ENCODE measurements around the gene CYFIP2. TPM values are rescaled to one million over a fixed set of nuclear protein-coding genes. Genes with fewer than 3 reads are reported as not detected.

CYFIP2 gene
- total RNA-seq, 1 donor from 2014 or later = 392 TPM

DNA sequence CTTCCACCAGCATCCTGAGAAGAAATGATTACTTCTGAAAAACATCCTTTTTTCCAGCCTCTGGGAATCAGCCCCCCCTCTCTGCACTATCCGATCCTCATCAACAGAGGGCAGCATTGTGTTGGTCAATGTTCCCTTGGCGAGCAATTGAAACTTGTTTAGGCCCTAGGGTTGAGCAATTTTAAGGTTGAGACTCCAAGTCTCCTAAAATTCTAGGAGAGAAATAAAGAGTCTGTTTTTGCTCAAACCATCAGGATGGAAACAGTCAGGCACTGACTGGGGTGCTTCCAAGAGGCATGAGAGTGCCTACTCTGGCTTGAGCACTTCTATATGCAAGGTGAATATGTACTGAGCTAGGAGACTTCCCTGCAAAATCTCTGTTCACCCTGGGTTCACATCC, 12.4 kb upstream of the CYFIP2 start:
- intact Hi-C loops (cut with micrococcal nuclease) = loop anchor here (1.0 to 2.0 kb wide), 10 partner anchors 8 to 287 kb away; partner anchors contain the start of gene ITK

DNA sequence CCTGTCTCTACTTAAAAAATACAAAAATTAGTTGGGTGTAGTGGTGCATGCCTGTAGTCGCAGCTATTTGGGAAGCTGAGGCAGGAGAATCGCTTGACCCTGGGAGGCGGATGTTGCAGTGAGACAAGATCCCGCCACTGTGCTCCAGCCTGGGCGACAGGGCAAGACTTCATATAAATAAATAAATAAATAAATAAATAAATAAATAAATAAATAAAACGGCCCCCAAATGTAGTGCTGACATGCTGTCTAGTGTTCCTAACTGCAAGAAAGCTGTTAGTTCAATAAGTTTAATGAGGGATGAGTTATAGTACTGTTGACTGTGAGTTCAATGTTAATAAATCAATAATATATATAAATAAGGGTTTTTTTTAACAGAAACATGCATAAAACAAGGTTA, 7.5 kb upstream of the CYFIP2 start:
- intact Hi-C loops (cut with micrococcal nuclease) = no loop called here

- intact Hi-C loops (cut with micrococcal nuclease) = no loop called here
Observed at GRCh38 chr5:157259699-157260098, 6.2 kb upstream of the CYFIP2 start.

GRCh38 chr5:157263496-157264090, 2.3 kb upstream of the CYFIP2 start:
- intact Hi-C loops (cut with micrococcal nuclease) = no loop called here

GRCh38 chr5:157266286-157267007, 524 bp downstream of the CYFIP2 start:
- intact Hi-C loops (cut with micrococcal nuclease) = loop anchor here (1.0 to 5.0 kb wide), 2 partner anchors 51 to 239 kb away; no protein-coding TSS in a partner anchor

GRCh38 chr5:157267025-157267424, 1.1 kb downstream of the CYFIP2 start:
- intact Hi-C loops (cut with micrococcal nuclease) = loop anchor here (5.0 kb wide), 1 partner anchor 240 kb away; no protein-coding TSS in a partner anchor

DNA sequence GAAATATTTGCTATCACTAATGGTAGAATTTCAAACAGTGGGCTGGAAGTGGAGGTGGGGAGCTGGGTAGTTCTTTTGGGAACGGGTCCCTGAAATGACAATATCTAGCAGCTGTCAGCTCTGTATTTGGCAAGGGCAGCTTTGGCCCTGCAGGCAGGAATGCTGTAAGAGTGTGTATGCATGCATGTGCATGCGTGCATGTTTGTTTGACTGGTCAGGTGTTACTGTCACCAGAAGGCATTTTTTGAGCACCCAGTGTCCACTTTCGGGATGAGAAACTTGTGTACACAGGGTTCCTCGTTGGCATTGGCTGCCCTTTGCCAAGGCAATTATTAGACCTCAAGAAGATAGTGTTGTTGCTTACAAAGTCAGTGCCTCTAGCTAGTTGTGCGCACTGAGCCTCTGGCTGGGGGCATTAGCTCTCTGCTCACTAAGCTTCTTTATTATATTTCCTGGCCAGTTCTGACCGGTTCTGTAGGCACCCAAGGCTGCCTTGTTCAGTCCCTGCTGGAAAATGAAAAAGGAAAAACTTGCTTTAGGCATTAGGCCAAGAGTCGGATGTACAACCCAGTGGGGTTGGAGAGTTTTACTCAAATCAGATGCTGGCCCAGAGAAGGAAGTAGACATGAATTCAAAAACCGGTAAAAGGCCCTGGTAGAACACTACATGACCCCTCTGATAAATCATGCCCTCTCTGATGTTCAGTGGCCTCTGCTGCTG, 2.0 kb downstream of the CYFIP2 start:
- intact Hi-C loops (cut with micrococcal nuclease) = loop anchor here (5.0 kb wide), 1 partner anchor 241 kb away; no protein-coding TSS in a partner anchor

DNA sequence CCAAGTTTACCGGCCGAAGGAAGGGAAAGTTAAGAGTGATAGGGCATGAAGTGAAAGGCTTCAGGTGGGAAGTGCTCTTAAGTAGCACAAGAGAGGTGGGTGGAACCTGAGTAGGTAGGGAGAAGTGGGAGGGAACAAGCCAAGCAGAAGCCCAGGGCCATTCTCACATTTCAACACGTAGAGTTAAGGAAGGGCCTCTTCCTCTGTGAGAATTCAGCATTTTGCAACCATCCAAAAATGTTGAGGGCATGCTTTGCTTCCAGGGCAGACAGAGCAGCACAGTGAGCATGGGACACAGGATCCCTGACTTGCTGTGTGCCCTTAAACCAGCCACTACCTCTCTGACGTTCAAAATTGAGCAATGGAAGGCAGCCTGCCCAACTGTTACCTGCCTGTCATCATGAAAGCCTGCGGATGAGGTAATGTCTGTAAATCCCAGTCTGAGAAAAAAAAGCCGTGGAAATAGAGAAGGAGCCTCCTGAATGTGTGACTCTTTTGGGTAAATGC, 3.3 kb downstream of the CYFIP2 start:
- intact Hi-C loops (cut with micrococcal nuclease) = loop anchor here (5.0 kb wide), 1 partner anchor 242 kb away; no protein-coding TSS in a partner anchor

DNA sequence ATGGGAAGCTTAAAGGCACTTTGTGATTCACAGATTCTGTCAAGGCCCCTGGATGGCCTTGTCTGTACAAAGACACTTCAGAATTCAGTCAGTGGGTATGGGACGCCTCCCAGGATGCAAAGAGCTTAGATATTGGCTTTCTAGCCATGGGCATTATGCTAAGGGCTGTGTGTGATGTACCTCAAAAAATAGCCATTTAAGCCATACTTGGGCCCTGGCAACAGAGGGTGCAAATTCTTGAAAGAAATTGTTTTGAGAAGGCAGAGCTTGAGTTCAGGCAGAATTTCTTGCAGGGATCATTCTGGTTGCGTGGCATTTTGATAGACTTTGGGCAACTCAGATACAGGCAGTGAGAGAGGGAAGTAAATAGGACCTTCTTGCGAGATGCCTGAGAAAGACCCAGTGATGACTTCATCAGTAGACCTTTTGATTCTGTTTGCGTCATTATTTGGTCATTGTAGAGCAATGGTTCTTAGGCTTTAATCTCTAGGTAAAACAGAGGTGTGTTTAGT, 3.9 kb downstream of the CYFIP2 start:
- intact Hi-C loops (cut with micrococcal nuclease) = loop anchor here (2.0 to 5.0 kb wide), 5 partner anchors 243 to 868 kb away; partner anchors contain the start of gene LSM11

DNA sequence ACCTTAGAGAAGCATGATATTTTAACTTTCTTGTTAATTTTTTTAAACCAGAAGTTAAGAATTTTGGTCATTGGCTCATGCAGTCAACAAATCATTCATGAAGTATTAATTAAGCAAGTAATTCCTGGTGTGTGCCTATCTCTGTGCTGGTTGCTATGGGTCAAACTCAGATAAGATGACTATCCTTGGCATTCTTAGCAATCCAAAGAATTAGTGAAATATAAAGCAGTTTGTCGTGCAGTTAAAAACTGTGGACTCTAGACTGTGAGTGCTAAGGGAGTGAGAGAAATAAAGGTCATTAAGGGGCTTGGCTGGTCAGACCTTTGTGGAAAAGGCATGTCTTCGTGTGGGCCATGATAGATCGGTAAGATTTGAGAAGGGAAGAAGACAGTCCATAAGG, 4.8 kb downstream of the CYFIP2 start:
- intact Hi-C loops (cut with micrococcal nuclease) = loop anchor here (1.0 to 5.0 kb wide), 6 partner anchors 98 to 868 kb away; partner anchors contain the start of genes LSM11 and MED7

DNA sequence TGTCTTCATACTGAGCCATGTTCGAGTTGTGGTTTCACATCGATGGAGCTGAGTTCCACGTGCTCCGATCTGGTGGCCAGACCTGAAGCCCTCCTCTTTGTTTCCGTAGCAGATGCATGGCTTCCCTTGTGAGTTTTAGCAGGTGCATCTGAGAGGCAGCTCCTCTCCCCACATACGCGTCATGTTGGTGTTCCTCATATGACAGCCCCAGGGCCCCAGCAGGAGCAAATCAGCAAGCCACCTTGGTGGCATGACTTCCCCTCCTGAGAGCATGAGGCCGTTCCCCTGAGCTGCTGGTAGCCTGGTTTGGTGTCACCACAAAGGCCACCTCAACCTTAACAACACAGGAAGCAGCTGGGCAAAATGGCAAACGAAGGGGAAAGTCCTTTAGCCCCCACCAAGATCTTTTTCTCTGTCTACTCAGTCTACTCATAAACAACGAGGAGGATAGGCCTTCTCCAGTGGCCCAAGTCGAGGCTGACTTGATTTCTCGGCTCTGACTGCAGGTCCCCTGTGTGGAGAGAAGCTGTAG, 5.9 kb downstream of the CYFIP2 start:
- intact Hi-C loops (cut with micrococcal nuclease) = loop anchor here (1.0 to 5.0 kb wide), 11 partner anchors 32 to 870 kb away; partner anchors contain the start of genes ITK, LSM11 and MED7

GRCh38 chr5:157273131-157273556, 7.2 kb downstream of the CYFIP2 start:
- intact Hi-C loops (cut with micrococcal nuclease) = loop anchor here (1.0 to 5.0 kb wide), 9 partner anchors 8 to 871 kb away; partner anchors contain the start of genes ITK and LSM11

DNA sequence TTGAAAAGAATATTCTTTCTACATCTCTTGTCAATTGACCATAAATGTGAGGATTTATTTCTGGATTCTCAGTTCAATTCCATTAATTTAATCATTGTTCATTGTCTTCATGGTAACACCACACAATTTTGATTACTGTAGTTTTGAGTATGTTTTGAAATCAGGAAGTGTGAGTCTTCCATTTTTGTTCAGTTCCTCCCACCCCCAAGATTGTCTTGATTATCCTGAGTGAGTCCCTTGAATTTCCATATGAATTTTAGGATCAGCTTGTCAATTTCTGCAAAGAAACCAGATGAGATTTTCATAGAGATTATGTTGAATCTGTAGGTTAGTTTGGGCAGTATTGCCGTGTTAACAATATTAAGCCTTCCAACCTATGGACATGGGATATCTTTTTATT, 9.5 kb downstream of the CYFIP2 start:
- intact Hi-C loops (cut with micrococcal nuclease) = no loop called here

- intact Hi-C loops (cut with micrococcal nuclease) = no loop called here
Observed at GRCh38 chr5:157278319-157279037, 12.6 kb downstream of the CYFIP2 start.

- intact Hi-C loops (cut with micrococcal nuclease) = no loop called here
Observed at GRCh38 chr5:157279605-157280239, 13.8 kb downstream of the CYFIP2 start.

DNA sequence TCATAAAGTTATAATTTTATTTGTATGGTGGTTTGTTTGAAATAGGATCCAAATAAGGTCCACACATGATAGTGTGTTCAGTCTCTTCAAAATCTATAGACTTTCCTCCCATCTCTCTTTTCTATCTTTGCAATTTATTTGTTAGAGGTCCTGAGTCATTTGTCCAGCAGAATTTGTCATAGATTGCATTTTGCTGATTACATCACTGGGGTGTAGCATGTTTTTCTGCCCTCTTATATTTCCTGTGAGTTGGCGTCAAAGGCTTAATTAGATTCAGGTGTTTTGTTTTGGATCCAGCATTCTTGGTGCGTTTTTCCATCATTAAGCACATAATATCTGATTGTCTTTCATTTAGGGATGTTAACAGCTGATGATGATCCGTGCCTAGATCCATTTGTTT, 15.0 kb downstream of the CYFIP2 start:
- intact Hi-C loops (cut with micrococcal nuclease) = no loop called here

GRCh38 chr5:157282150-157282549, 16.2 kb downstream of the CYFIP2 start:
- intact Hi-C loops (cut with micrococcal nuclease) = no loop called here

DNA sequence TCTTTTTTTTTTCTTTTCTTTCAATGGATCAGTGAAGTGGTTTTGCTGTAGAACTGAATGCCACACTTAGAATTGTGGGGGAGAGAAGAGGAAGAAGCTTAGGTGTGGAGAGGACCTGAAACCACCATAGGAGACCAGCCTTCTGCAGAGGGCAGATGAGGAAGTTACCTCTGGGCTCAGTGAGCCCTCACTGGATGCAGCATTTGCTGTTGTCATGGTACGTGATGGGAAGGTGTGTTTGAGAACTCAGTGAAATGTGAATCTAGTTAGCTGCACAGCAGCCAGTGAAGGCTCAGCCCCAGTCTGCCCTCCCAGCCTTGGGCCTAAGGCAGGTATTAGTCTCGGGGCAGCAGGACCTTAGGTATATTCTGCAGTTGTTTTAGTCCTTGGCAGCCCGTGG, 17.5 kb downstream of the CYFIP2 start:
- intact Hi-C loops (cut with micrococcal nuclease) = loop anchor here (1.0 kb wide), 2 partner anchors 10 to 18 kb away; no protein-coding TSS in a partner anchor

GRCh38 chr5:157284458-157285212, 18.7 kb downstream of the CYFIP2 start:
- intact Hi-C loops (cut with micrococcal nuclease) = no loop called here

Measured in T-helper 1 cell treated with Interleukin-12 subunit alpha and Interleukin-12 subunit beta and Interleukin-4 antibody, amounts not matched to agents 30 ng/mL and 1 ng/mL, for 36 hours (primary cell).